GM23338 (cell line): ENCODE data around the gene TMEM213.

Experiments
- CREB1 ChIP-seq: fragments of 250-450 bp; sonication (Bioruptor Pico); IDR thresholded peaks from 2 replicates; pipeline ENCODE4 v1.5.0; 2020; ENCODE audit warnings: low read depth, mild to moderate bottlenecking, moderate library complexity
- CTCF ChIP-seq, 2 experiments: fragments of 200-600 bp in 1 of 2; sonication (generic) in 1 of 2; conservative IDR thresholded peaks; 2 replicates each; pipeline versions ENCODE4 v1.5.1 to v1.6.1; 2016 to 2017; ENCODE audit warnings: antibody characterized with exemption in 2 of 2, low read depth in 2 of 2, mild to moderate bottlenecking in 2 of 2, moderate library complexity in 1 of 2
- ETS1 ChIP-seq: IDR thresholded peaks from 2 replicates; pipeline ENCODE4 v1.6.1; 2016; ENCODE audit warnings: antibody characterized with exemption
- EZH2 ChIP-seq: fragments of 200-600 bp; sonication (generic); IDR thresholded peaks from one replicate; pipeline ENCODE4 v1.8.0; 2017; ENCODE audit warnings: antibody characterized with exemption, mild to moderate bottlenecking, low read depth; ENCODE audit not compliant: unreplicated experiment
- EZH2phosphoT487 ChIP-seq: fragments of 200-600 bp; sonication (generic); IDR thresholded peaks from one replicate; pipeline ENCODE4 v1.8.1; 2018; ENCODE audit warnings: antibody characterized with exemption; ENCODE audit not compliant: unreplicated experiment
- JUNB ChIP-seq: IDR thresholded peaks from one replicate; pipeline ENCODE4 v1.6.1; 2016; ENCODE audit warnings: antibody characterized with exemption; ENCODE audit not compliant: unreplicated experiment
- POLR2AphosphoS5 ChIP-seq: IDR thresholded peaks from 2 replicates; pipeline ENCODE4 v1.6.1; 2016; ENCODE audit warnings: antibody characterized with exemption, low read depth
- REST ChIP-seq: IDR thresholded peaks from one replicate; pipeline ENCODE4 v1.6.1; 2018; ENCODE audit warnings: antibody characterized with exemption; ENCODE audit not compliant: unreplicated experiment

- TF ChIP-seq JUNB: no peak
- TF ChIP-seq CTCF (conservative IDR thresholded peaks at IDR 0.05; ENCODE audit: low read depth in 2 of 2): no peak
- TF ChIP-seq EZH2phosphoT487: no peak
- TF ChIP-seq REST: no peak
- TF ChIP-seq CREB1 (CRISPR knock-in tag): no peak
- TF ChIP-seq ETS1: no peak
- TF ChIP-seq EZH2: no peak
- no peak for TF ChIP-seq POLR2AphosphoS5
These were observed 75.6 kb downstream of the TMEM213 start for GRCh38 chr7:138873220-138873892.
